ENCODE results near the gene SNCG.
"Not testable (repeated sequence)": the region's sequence is repeated elsewhere in the genome, so short reads cannot be mapped to it uniquely, and the experiment has no call there.

SNCG gene

DNA sequence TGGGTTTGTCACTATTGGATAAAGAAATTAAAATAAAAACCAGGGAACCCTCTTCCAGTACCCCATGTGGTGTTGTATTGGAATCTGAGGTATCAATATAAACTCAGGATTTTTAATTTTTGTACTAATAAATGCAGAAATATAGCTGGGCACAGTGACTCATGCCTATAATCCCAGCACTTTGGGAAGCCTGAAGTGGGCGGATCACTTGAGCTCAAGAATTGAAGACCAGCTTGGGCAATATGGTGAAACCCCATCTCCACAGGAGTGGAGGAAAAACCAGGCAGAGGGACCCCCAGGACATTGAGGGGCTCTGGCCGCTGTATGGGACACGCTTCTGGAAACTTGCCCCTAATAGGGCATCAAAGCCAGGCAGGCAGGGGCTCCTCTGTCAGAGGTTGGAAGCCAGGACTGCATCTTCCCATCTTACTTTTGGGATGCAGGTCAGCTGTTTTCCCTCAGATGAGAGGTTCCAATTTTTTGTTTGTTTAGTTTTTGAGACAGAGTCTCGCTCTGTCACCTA, 21.0 kb downstream of the SNCG start:
- no peak for DNase-seq (ENCODE audit: low spot score)

DNA sequence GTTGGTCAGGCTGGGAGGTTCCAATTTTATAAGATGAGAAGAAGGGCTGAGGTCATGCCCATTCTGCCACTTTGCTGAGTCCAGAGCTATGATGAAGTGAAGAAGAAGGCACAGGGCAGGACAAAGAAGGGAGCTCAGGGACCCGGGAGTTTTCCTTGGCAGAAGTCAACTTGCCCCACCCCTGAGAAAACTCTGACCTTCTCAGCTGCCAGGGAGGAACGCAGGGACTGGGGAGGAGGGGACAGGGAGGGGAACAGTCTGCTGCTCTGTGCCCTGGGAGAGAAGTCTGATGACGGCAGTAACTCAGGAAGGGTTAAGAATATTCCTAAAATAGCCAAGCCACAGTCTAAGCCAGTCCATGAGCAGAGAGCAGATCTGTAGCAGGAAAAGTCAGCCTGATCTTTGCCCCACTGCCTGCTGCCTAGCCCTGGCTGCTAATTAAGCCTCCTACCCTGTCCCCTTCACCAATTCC, 21.6 kb downstream of the SNCG start:
- DNase-seq (ENCODE audit: low spot score): no peak

DNA sequence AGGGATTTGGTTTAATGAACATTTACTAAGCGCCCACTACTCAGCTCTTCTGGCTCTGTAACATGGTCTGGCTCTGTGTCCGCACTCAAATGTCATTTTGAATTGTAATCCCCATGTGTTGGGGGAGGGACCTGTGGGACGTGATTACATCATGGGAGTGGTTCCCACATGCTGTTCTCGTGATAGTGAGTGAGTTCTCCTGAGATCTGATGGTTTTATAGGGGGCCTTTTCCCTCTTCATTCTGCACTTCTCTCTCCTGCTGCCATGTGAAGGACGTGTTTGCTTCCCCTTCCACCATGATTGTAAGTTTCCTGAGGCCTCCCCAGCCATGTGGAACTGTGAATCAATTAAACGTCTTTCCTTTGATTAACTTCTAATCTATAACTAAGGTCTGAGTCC, 22.6 kb downstream of the SNCG start:
- not testable (repeated sequence) for DNase-seq (ENCODE audit: low spot score)

GRCh38 chr10:86981716-86982115, 23.3 kb downstream of the SNCG start:
- no peak for DNase-seq (ENCODE audit: low spot score)

DNA sequence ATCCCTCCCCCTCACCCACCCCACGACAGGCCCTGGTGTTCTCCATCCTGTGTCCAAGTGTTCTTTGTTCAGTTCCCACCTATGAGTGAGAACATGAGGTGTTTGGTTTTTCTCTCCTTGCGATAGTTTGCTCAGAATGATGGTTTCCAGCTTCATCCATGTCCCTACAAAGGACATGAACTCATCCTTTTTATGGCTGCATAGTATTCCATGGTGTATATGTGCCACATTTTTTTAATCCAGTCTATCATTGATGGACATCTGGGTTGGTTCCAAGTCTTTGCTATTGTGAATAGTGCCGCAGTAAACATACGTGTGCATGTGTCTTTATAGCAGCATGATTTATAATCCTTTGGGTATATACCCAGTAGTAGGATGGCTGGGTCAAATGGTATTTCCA, 26.1 kb downstream of the SNCG start:
- DNase-seq (ENCODE audit: low spot score): not testable (repeated sequence)

GRCh38 chr10:86988520-86988919, 30.1 kb downstream of the SNCG start:
- DNase-seq (ENCODE audit: low spot score): no peak

DNA sequence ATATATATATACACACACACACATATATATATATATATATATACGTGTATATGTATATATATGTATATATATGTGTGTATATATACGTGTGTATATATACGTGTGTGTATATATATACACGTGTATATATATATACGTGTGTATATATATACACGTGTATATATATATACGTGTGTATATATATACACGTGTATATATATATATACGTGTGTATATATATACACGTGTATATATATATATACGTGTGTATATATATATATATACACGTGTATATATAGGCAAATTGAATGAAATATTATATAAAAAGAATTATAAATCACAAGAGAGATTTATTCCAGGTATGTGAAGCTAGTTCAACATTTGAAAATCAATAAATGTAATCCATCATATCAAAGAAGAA, 33.0 kb downstream of the SNCG start:
- DNase-seq (ENCODE audit: low spot score): not testable (repeated sequence)

- DNase-seq (ENCODE audit: low spot score): no peak
These were observed 34.1 kb downstream of the SNCG start for GRCh38 chr10:86992456-86992855.

- no peak for DNase-seq (ENCODE audit: low spot score)
These were observed 34.5 kb downstream of the SNCG start for GRCh38 chr10:86992929-86993328.

DNA sequence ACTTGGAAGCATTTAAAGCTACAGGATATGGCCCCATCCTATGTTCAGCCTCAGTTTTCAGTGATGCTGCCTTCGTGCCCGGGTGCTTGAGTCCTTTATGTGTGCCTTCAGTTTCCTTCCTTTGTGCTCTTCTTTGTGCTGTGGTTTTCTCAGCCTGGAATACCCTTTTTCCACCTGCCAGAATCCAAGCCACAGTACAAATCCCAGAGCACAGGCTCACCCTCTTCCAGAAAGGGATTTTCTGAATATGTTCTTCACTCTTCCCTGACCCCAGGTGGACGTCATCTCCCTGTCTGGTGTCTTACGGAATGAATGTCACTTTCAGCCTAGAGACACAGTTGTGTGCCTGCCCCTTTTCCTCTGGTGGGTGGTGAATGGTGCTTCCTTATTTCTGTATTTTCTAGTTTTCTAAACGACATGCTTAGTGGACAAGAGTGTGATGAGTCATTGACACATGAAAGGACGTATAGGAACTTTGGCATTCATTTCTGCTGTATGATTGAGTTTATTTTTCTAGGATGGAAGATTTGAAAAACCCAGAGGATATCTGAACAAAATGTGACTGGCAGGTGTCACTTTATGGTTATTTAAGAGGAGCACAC, 41.5 kb downstream of the SNCG start:
- not testable (repeated sequence) for DNase-seq (ENCODE audit: low spot score)

DNA sequence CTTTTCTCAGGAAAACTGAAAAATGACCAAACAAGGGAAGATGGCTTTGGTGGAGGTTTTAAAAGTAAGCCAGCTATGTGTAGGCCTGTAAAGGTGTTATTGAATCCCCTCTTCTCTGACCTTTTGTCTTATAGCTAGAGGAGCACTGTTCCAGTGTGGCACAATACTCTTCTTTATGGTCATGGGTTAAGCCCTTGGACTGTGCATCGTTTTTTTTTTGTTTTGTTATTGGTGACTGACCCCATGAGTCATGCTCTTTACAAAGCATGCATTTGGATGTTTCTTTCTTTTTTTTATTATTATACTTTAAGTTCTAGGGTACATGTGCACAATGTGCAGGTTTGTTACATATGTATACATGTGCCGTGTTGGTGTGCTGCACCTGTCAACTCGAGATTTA, 42.1 kb downstream of the SNCG start:
- no peak for DNase-seq (ENCODE audit: low spot score)

DNA sequence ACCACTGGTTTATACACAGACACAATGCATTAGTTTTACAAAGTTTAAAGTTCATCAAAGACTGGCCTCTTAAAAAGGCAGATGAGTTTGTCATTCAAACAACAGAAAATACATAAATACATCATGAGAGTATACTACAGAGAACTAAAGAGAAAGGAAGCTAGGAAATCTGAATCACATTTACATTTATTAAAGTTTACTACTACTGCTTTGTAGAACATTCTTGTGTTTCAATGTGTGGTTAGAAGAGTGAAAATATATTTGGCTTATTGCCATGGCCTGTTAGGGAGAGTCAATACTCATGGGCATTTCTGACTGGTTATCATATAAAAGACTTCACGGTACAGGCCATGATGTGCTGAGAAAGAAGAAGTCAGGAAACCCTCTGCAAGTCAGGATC, 48.7 kb downstream of the SNCG start:
- not testable (repeated sequence) for DNase-seq (ENCODE audit: low spot score)

GRCh38 chr10:87007674-87008073, 49.3 kb downstream of the SNCG start:
- not testable (repeated sequence) for DNase-seq (ENCODE audit: low spot score)

DNA sequence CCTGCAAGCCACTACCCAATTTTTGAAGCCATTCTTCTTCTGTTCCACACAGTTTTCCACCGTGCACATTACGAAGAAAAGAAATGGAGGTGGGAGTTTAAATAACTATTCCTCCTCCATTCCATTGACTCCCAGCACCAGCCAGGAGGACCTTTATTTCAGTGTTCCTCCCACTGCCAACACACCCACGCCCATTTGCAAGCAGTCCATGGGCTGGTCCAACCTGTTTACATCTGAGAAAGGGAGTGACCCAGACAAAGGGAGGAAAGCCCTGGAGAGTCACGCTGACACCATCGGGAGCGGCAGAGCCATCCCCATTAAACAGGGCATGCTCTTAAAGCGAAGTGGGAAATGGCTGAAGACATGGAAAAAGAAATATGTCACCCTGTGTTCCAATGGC, 49.9 kb downstream of the SNCG start:
- DNase-seq (ENCODE audit: low spot score): not testable (repeated sequence)

DNA sequence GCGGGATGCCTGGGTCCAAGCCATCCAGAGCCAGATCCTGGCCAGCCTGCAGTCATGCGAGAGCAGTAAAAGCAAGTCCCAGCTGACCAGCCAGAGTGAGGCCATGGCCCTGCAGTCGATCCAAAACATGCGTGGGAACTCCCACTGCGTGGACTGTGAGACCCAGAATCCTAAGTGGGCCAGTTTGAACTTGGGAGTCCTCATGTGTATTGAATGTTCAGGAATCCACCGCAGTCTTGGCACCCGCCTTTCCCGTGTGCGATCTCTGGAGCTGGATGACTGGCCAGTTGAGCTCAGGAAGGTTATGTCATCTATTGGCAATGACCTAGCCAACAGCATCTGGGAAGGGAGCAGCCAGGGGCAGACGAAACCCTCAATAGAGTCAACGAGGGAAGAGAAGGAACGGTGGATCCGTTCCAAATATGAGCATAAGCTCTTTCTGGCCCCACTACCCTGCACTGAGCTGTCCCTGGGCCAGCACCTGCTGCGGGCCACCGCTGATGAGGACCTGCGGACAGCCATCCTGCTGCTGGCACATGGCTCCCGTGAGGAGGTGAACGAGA, 50.8 kb downstream of the SNCG start:
- DNase-seq (ENCODE audit: low spot score): not testable (repeated sequence)
